ENCODE results near the gene GLRX5.

GRCh38 chr14:95485222-95485819 is 49.5 kb upstream of the GLRX5 start:
- TF ChIP-seq, protein P1, sequence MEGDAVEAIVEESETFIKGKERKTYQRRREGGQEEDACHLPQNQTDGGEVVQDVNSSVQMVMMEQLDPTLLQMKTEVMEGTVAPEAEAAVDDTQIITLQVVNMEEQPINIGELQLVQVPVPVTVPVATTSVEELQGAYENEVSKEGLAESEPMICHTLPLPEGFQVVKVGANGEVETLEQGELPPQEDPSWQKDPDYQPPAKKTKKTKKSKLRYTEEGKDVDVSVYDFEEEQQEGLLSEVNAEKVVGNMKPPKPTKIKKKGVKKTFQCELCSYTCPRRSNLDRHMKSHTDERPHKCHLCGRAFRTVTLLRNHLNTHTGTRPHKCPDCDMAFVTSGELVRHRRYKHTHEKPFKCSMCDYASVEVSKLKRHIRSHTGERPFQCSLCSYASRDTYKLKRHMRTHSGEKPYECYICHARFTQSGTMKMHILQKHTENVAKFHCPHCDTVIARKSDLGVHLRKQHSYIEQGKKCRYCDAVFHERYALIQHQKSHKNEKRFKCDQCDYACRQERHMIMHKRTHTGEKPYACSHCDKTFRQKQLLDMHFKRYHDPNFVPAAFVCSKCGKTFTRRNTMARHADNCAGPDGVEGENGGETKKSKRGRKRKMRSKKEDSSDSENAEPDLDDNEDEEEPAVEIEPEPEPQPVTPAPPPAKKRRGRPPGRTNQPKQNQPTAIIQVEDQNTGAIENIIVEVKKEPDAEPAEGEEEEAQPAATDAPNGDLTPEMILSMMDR (IDR thresholded peaks at IDR 0.05) = no peak
- TF ChIP-seq POLR2A (IDR thresholded peaks at IDR 0.05) = no peak
